ENCODE data around the gene KCNQ1OT1.

Gene KCNQ1OT1

GRCh38 chr11:2566223-2567025 lies 133.4 kb downstream of the KCNQ1OT1 start:
- DNase-seq: no peak

GRCh38 chr11:2565447-2566222 lies 134.2 kb downstream of the KCNQ1OT1 start:
- no peak for DNase-seq

DNA sequence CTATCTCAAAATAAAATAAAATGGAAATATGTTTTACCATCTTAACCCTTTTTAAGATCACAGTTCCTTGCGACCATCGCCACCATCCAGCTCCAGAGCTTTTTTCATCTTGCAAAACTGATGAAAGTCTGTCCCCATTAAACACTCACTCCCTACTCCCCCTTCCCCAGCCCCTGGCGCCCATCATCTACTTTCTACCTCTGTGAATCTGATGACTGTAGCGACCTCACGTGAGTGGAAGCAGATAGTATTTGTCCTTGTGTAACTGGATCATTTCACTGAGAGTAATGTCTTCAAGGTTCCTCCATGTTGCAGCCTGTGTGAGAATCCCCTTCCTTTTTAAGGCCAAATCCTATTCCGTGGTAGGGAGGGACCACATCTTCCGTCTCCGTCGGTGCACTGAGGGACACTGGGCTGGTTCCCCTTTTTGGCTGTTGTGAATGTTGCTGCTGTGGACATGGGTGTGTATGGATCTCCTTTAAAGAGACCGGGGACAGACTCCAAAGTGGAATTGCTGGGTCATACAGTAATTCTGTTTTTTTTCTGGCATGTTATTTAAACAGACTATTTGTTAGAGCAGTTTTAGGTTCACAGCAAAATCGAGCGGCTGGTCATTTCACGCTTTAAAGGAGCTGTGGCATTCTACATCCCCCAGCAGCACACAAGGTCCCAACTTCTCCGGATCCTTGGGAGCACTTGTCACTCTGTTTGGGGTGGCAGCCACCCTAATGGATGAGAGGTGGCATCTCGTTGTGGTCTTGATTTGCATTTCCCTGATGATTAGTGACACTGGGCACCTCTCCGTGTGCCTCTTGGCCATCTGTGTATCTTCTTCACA lies 135.0 kb downstream of the KCNQ1OT1 start:
- DNase-seq: no peak

DNA sequence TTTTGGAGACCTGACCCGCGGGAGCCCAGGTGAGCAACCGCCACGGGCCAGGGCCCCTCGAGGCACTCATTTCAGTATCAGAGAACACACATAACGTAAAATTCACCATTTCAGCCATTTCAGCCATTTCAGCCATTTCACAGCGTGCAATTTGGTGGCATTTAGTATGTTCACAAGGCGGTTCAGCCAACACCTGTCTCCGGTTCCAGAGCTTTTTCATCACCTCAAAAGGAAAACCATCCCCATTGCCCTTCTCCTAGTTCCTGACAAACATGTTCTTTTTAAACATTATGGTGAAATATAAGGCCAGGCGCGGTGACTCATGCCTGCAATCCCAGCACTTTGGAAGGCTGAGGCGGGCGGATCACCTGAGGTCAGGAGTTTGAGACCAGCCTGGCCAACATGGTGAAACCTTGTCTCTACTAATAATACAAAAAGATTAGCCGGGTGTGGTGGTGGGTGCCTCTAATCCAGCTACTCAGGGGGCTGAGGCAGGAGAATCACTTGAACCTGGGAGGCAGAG lies 135.7 kb downstream of the KCNQ1OT1 start:
- no peak for DNase-seq

- DNase-seq: no peak
Observed at GRCh38 chr11:2563213-2564007, 136.4 kb downstream of the KCNQ1OT1 start.

GRCh38 chr11:2562890-2563212 lies 136.9 kb downstream of the KCNQ1OT1 start:
- no peak for DNase-seq

GRCh38 chr11:2561696-2562581 lies 137.9 kb downstream of the KCNQ1OT1 start:
- DNase-seq: peak; percentile 83 to 88

- DNase-seq: no peak
Observed at GRCh38 chr11:2559527-2560311, 140.1 kb downstream of the KCNQ1OT1 start.

DNA sequence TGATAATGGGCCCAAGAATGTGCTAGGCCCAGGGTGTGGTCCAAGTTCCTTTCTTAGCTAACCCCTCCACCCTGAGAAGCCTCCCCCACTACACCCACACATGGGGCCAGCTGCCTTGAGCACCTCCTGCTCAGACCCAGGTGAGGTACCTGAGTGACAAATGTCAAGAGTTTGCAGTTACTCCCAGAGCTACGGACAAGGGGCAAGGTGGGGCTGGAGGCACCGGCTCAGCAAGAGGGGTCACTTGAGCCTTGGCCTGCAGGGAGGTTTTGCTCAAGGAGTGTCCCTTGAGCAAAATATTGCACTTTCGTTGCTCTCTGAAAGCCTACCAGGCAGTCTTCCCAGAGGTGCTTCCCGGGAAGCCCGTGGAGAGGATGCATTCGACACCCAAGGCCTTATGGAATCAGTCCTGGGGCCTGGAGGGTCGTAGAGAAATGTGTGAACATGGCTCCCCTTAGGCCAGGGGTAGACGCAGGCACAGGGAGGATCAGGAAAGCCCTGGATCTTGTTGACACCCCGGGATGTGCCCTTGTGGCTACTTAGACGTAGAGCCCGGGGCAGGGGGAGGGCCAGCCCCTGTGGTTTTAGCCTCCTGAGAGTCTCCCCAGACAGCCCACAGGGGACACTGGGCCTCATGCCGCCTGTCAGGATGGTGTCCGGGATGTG lies 140.8 kb downstream of the KCNQ1OT1 start:
- DNase-seq: no peak

DNA sequence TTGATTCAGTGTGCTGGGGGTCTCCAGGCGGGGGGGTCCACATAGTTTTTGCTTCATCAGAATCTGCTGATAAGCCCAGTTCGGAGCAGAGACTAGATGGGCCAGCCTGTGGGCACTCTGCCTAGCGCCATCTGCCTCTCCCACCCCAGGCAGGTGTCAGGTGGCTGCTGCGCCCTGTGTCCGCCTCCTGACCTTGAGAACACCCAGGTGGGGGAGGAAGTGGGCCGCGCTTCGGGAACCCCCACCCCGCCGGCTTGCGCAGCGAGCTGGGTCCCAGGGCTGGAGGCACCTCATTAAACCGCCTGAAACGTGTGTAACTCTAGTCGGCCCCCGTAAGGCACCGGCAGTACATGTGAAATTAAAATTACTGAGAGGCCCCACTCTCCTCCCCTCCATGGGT lies 141.4 kb downstream of the KCNQ1OT1 start:
- DNase-seq: no peak

All from hippocampal formation (tissue), 2 donors.